GM19324 (cell line): ENCODE measurements around the gene PPP1R3G.
"Not testable (repeated sequence)": the region's sequence is repeated elsewhere in the genome, so short reads cannot be mapped to it uniquely, and the experiment has no call there.

ENCODE experiments used
- ATAC-seq: cut with Tn5 transposase; IDR thresholded peaks from one replicate; pipeline ENCODE4 v1.9.1; 2021; ENCODE audit warnings: mild to moderate bottlenecking, moderate library complexity; ENCODE audit not compliant: unreplicated experiment, low FRiP score

Gene PPP1R3G

DNA sequence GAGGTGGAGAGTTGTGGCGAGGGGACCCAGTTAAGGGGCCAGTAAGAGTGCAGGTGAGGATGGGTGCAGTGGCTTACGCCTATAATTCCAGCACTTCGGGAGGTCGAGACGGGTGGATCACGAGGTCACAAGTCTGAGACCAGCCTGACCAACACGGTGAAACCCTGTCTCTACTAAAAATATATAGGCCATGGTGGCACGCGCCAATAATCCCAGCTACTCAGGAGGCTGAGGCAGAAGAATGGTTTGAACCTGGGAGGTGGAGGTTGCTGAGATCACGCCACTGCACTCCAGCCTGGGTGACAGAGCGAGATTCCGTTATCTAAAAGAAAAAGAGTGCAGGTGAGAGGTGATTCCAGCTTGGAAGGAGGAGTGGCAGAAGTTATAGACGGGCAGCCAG is 28.0 kb downstream of the PPP1R3G start:
- ATAC-seq, result no peak

DNA sequence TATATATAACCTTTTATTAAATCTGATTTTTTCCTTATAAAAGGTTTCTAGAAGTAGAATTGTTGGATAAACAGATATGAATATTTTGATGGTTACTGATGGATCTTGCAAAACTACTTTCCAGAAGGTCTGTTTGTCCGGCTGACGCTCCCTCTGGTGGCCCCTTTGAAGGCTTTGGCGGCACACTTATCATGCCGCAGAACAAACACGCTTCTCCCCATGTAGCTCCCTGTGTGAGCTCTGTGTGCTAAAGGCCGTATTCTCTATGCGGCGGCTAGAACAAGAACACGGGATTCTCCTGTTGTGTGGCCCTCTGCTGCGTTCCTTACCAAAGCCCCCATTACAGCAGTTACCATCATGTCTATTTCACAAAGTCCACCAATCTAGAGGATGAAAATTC is 30.0 kb downstream of the PPP1R3G start:
- no peak for ATAC-seq

DNA sequence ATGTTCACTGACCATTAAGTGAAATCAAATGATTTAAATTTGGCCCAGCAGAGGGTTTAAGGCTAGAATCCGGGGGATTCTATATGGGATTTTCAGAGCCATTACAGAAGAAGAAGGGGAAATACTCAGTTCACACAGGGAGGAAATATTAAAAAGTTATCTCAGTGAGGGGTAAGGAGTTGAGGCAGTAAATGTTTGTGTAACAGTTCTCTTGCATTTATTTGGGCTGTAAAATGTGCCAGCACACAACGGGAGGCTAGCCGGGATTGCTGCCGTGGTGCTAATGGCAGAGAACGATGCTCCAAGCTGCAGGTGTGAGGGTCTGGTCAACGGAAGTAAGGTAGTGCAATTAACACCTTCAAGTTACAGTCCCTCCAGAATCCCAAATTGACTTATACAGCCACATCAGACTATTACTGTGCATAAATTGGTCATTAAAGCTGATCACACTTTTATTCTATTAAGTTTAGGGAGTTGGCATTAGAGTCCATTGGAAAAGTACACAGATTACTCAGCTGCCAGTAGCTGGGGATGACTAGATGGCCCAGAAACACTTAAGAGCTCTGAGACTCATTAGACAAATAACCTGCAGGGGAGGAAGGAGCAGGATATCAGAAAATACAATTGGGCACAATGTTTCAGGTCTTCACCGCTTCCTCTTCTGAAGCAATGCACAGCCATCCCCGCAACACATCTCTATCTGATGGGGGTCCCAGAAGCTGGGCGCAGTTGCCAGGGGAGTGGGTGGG is 31.3 kb downstream of the PPP1R3G start:
- no peak for ATAC-seq

GRCh38 chr6:5119090-5119951 is 34.2 kb downstream of the PPP1R3G start:
- no peak for ATAC-seq

DNA sequence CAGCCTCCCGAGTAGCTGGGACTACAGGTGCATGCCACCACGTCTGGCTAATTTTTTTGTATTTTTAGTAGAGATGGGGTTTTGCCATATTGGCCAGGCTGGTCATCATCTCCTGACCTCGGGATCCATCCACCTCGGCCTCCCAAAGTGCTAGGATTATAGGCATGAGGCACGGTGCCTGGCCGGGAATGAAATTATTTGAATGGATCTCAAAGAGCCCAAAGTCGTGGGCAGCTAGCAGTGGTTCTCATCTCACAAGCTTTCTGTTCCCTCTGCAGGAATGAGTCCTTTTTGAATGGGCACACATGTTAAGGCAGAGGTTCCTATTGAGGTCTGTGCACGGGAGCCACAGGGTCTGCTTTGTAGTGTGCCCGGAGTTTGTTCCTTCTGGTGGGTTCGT is 34.9 kb downstream of the PPP1R3G start:
- ATAC-seq, result no peak

DNA sequence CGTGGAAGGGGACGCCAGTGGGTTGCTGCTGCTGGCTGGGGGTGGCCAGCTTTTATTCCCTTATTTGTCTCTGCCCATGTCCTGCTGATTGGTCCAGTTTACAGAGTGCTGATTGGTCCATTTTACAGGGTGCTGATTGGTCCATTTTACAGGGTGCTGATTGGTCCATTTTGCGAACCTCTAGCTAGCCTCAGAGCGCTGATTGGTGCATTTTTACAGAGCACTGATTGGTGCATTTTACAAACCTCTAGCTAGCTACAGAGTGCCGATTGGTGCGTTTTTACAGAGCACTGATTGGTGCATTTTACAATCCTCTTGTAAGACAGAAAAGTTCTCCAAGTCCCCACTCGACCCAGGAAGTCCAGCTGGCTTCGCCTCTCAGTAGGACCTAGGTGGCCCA is 35.4 kb downstream of the PPP1R3G start:
- not testable (repeated sequence) for ATAC-seq

GRCh38 chr6:5121479-5121878 is 36.3 kb downstream of the PPP1R3G start:
- ATAC-seq, result no peak

DNA sequence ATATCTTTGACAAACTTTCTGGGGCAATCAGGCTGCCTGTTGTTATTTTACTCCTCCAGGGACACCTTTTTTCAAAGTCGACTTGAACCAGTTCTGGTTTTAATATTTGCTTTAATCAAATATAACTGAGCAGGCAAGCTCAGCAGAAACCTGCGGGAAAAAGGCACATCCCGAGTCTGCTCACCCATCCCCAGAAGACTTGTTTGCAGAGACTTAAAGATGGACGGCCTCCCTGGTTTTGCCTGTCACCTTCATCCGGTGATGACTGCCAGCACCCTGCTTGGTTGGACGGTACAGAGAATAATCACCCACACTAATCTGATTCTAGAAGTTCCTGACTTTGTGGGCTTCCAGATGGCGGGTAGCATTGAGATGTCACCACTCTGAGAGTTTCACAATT is 36.8 kb downstream of the PPP1R3G start:
- no peak for ATAC-seq

DNA sequence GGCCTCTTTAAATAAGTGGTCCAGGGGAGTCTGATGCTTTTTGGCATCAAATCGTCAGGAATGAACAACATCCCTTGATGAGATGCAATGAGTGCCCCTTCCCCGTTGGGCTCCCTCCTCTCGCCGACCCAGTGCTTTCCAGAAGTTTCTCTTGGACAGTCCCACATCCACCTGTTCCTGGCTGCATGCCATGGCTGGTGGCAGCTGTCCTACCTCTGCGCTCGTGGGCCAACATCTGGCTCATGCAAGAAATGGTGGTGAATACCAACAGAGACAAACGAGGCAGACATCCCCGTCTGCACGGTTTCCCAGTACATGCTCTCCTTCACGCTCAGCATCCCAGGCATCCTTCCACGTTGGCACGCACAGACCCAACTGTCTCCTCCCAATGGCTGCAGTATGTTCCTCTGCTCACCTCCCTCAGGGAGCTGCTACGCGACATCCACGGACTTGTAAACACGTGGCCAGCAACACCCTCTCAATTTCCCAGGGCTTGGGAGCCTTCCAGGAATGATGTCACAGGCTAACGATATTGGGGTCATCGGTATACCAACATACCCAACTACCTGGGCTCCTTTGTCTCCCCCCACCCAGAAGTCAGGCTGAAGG is 37.5 kb downstream of the PPP1R3G start:
- ATAC-seq, result no peak

DNA sequence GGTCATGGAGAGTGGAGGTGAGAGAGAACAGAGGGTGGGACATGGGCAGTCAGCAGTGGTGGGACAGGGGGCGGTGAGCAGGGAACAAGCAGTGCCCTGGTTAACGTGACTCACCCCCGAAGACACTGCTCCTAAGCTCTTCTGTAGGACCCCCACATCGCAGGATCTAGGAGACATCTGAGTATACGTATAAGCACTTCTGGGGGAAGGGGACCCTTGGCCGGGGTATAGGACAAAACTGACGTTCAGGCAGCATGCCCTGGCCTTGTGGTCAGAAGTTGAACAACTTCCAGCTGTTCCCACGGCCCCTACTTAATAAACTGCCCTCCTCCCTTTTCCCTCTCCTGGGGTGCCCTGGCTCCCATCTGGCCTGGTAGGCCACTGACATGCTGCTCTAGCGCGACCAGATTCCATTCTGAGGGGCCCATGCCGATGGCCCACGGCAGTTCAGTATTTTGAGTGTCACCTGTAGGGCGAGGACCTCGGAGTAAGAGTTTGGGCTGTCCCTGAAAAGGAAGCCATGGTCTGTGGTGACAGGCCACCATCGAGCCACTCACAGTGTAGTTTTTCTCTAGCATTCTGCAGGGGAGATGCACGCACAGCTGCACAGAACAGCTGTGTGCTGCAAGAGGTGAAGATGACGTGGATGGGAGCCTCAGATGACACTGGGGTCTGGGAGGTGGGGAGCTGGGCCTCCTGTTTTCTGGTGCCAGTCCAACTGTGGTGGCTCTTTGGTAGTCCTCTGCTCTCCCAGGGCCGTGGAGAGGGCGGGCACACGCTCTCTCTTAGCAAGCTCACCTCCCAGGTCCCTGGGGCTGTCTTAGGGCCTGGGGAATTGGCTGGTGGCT is 38.4 kb downstream of the PPP1R3G start:
- ATAC-seq, result no peak

DNA sequence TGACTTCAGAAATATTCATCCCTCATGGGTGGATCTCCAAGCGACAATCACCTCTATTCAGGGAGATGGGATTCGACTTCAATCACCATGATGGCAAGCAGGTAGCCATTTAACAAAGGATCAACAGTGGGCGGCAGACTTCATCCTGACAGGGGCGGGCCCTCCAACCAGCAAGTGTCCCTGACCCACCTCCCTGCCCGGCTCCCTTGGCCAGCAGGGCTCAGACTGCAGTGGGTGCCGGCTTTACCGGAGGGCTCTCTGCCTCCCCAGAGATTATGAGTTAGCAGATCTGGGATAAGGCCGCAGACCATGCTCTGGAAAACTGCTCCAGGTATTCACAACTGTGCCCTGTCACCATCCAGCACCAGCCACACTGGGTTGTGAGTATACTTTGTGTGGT is 39.4 kb downstream of the PPP1R3G start:
- no peak for ATAC-seq

DNA sequence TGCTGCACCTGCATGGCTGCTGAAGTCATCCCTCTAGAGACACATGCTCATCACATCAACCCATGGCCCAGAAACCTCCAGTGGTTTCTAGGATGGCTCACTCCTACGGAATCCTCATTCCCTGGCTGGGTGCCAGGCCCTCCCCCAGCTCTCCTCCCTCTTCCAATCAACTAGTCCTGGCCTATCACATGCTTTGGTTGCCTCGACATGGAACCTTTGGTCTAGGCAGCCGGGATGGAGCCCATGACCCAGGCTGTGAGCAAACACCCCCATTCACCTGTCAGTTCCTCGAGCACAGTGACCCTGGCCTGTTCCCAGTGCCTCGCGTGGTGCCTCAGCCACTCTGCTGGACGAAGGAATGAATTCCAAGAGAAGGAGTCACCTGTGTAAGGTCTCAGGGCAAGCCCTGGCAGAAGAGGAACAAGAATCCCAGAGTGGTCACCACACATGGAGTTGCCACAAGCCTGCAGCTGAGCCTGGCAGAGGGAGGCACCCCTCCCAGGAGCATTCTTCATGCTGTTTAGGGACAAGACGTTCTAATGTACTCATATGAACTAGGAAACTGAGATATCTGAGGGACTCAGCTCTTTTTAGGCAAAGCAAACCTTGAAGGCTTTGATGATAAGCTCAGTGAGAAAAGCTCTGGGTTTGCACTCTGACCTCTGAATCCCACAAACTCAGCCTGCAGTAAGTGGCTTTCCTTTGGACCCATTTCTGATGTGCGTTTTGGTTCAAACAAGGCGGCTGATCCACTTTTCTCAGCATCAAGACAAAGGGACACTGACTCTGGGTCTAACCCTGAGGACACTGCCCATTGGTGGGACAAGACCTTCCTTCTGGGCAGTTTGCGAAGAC is 40.2 kb downstream of the PPP1R3G start:
- no peak for ATAC-seq

- no peak for ATAC-seq
Observed at GRCh38 chr6:5126214-5126613, 41.1 kb downstream of the PPP1R3G start.

GRCh38 chr6:5127106-5127687 is 42.1 kb downstream of the PPP1R3G start:
- ATAC-seq, result no peak

- no peak for ATAC-seq
Observed at GRCh38 chr6:5128351-5128750, 43.2 kb downstream of the PPP1R3G start.

DNA sequence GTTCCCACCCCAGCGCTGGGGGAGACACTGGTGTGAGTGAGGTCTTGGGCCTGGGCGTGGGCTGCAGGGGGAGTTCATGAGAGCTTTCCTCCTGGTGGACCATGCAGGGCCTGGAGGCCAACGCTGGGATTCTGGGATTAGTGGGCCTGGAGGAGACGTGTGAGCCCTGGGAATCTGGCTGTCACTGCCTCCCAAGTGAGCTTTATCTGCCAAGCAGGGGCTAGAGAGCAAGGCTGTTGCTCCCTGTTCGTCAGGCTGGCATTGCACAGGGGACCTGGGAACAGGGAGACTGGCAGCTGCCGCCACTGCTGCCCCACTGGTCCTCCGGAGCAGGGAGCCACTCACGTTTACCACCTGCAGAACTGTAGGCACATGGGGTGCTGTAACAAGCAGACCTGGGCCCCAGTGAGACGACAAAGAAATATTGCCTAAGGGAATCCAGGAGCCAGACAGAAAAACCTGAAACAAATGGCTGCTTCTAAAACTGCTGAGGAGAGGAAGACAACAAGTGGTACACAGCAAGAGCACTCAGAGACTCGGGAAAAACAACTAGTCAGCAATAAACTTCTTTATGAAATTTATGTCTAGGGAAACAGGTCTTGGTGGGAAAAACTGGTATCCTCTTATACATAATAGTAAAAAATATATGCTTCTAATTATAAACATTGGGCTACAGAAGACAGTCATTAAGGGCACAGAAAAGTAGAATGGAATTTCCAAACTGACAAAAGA is 45.2 kb downstream of the PPP1R3G start:
- no peak for ATAC-seq

DNA sequence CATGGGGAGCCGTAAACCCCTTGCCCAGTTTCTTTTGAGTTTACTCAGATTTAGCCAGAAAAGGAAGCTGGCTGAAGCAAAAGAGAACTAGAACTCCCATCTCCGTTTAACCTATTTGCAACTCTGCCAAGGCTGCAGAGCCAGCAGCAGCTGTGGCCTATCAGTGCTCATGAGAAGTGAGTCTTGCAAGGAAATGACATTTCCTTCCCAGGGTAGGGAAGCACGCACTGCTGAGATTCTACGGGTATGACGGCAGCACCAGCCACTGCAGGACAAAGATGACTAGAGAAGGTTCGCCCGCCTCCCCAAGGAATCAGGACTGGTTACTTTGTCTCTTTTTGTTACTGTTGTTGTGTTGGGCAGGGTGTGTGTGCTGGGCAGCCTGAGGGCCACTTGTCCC is 47.6 kb downstream of the PPP1R3G start:
- peak; percentile 49 for ATAC-seq

DNA sequence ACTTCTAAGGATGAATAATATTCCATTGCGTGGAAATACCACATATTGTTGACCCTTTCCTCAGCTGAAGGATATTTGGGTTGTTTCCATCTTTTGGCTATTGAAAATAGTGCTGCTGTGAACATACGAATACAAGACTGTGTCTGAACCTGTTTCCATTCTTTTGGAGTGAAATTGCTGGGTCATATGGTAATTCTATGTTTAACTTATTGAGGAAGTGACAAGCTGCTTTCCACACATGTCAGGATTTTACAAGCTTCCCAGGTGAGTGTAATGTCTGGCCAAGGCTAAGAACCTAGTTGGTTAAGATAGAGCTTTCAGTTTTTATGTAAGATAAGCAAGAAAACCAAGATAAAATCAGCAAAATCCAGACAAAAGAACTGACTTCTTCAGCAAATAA is 48.8 kb downstream of the PPP1R3G start:
- ATAC-seq, result no peak
